HG02642 (cell line): ENCODE results near the gene GPATCH4.
"Not testable (repeated sequence)": the region's sequence is repeated elsewhere in the genome, so short reads cannot be mapped to it uniquely, and the experiment has no call there.

Source experiments
- ATAC-seq: cut with Tn5 transposase; IDR thresholded peaks from one replicate; pipeline ENCODE4 v1.9.1; 2021; ENCODE audit warnings: mild to moderate bottlenecking; ENCODE audit not compliant: unreplicated experiment, poor library complexity

The GPATCH4 gene

GRCh38 chr1:156582388-156583017 lies 18.8 kb downstream of the GPATCH4 start:
- ATAC-seq, result no peak

- no peak for ATAC-seq
These were observed 19.5 kb downstream of the GPATCH4 start for GRCh38 chr1:156581661-156582387.

- ATAC-seq, result no peak
These were observed 21.8 kb downstream of the GPATCH4 start, which contains the start of gene TTC24 for GRCh38 chr1:156579472-156579871. TSS of gene TTC24 (plus strand) at chr1:156579723. CDS start at chr1:156581365, 1,642 bp downstream.

- ATAC-seq, result no peak
These were observed 23.2 kb downstream of the GPATCH4 start for GRCh38 chr1:156578055-156578454.

GRCh38 chr1:156577550-156577949 lies 23.7 kb downstream of the GPATCH4 start:
- no peak for ATAC-seq

- ATAC-seq, result no peak
These were observed 27.1 kb downstream of the GPATCH4 start for GRCh38 chr1:156574039-156574633.

GRCh38 chr1:156572663-156573018 lies 28.6 kb downstream of the GPATCH4 start:
- no peak for ATAC-seq

- peak; percentile 71 for ATAC-seq
These were observed 29.2 kb downstream of the GPATCH4 start, which contains the start of gene IQGAP3 for GRCh38 chr1:156571919-156572662. TSS of gene IQGAP3 (minus strand) at chr1:156572565. CDS start at chr1:156572529, 36 bp downstream.

- no peak for ATAC-seq
These were observed 29.9 kb downstream of the GPATCH4 start for GRCh38 chr1:156571261-156571852.

- no peak for ATAC-seq
These were observed 34.8 kb downstream of the GPATCH4 start for GRCh38 chr1:156566436-156566835.

GRCh38 chr1:156565519-156565918 lies 35.8 kb downstream of the GPATCH4 start:
- no peak for ATAC-seq

- no peak for ATAC-seq
These were observed 40.6 kb downstream of the GPATCH4 start for GRCh38 chr1:156560585-156561163.

GRCh38 chr1:156559797-156560385 lies 41.4 kb downstream of the GPATCH4 start:
- ATAC-seq, result no peak

GRCh38 chr1:156559086-156559796 lies 42.0 kb downstream of the GPATCH4 start:
- no peak for ATAC-seq

GRCh38 chr1:156556354-156556753 lies 44.9 kb downstream of the GPATCH4 start:
- no peak for ATAC-seq

GRCh38 chr1:156555715-156556114 lies 45.6 kb downstream of the GPATCH4 start:
- no peak for ATAC-seq

- no peak for ATAC-seq
These were observed 46.3 kb downstream of the GPATCH4 start for GRCh38 chr1:156554971-156555370.

GRCh38 chr1:156553860-156554485 lies 47.3 kb downstream of the GPATCH4 start:
- no peak for ATAC-seq

GRCh38 chr1:156552937-156553336 lies 48.3 kb downstream of the GPATCH4 start:
- ATAC-seq, result not testable (repeated sequence)
